ENCODE results near the gene PRXL2A.

PRXL2A gene

GRCh38 chr10:80410122-80410521 is 1.8 kb downstream of the PRXL2A start:
- no peaks in the 10 kb centered on the region for H3K9me3 ChIP-seq (ENCODE audit: control insufficient read depth, low read length)

GRCh38 chr10:80410578-80411145 is 2.3 kb downstream of the PRXL2A start:
- Histone ChIP-seq H3K27me3 (replicated peaks; ENCODE audit: control insufficient read depth, insufficient read depth, low read length, poor library complexity, severe bottlenecking) (no peaks in the 10 kb centered on the region), H3K9me3 (ENCODE audit: control insufficient read depth, low read length) (no peaks in the 10 kb centered on the region), H3K27ac (ENCODE audit: insufficient read depth, low read length, poor library complexity, severe bottlenecking) (no peak overlapping the region), H3K36me3 (ENCODE audit: control insufficient read depth, insufficient read depth, low read length) (no peaks in the 10 kb centered on the region), H3K4me1 (ENCODE audit: control insufficient read depth, insufficient read depth, low read length, poor library complexity, severe bottlenecking) (peaks cover 8% of the 10 kb centered on the region), H3K4me3 (ENCODE audit: insufficient read depth, low read depth, low read length, poor library complexity, severe bottlenecking) (no peak overlapping the region)
- no peak for DNase-seq

More at GRCh38 chr10:80410122-80410521, 1.8 kb downstream of the PRXL2A start:
- H3K36me3 ChIP-seq (ENCODE audit: control insufficient read depth, insufficient read depth, low read length) = no peaks in the 10 kb centered on the region
- no peak for DNase-seq
- peaks cover 8% of the 10 kb centered on the region for H3K4me1 ChIP-seq (ENCODE audit: control insufficient read depth, insufficient read depth, low read length, poor library complexity, severe bottlenecking)
- H3K4me3 ChIP-seq (ENCODE audit: insufficient read depth, low read depth, low read length, poor library complexity, severe bottlenecking) = no peak overlapping the region
- H3K27me3 ChIP-seq (replicated peaks; ENCODE audit: control insufficient read depth, insufficient read depth, low read length, poor library complexity, severe bottlenecking) = no peaks in the 10 kb centered on the region
- H3K27ac ChIP-seq (ENCODE audit: insufficient read depth, low read length, poor library complexity, severe bottlenecking) = no peak overlapping the region

GRCh38 chr10:80411267-80411668 is 2.9 kb downstream of the PRXL2A start:
- Histone ChIP-seq H3K27me3 (replicated peaks; ENCODE audit: control insufficient read depth, insufficient read depth, low read length, poor library complexity, severe bottlenecking) (no peaks in the 10 kb centered on the region), H3K36me3 (ENCODE audit: control insufficient read depth, insufficient read depth, low read length) (no peaks in the 10 kb centered on the region), H3K4me3 (ENCODE audit: insufficient read depth, low read depth, low read length, poor library complexity, severe bottlenecking) (no peak overlapping the region), H3K27ac (ENCODE audit: insufficient read depth, low read length, poor library complexity, severe bottlenecking) (no peak overlapping the region), H3K4me1 (ENCODE audit: control insufficient read depth, insufficient read depth, low read length, poor library complexity, severe bottlenecking) (peaks cover 8% of the 10 kb centered on the region), H3K9me3 (ENCODE audit: control insufficient read depth, low read length) (no peaks in the 10 kb centered on the region)
- no peak for DNase-seq

- H3K27me3 ChIP-seq (replicated peaks; ENCODE audit: control insufficient read depth, insufficient read depth, low read length, poor library complexity, severe bottlenecking) = no peaks in the 10 kb centered on the region
- H3K9me3 ChIP-seq (ENCODE audit: control insufficient read depth, low read length) = no peaks in the 10 kb centered on the region
- no peak overlapping the region for H3K4me3 ChIP-seq (ENCODE audit: insufficient read depth, low read depth, low read length, poor library complexity, severe bottlenecking)
- DNase-seq = no peak
- peaks cover 8% of the 10 kb centered on the region for H3K4me1 ChIP-seq (ENCODE audit: control insufficient read depth, insufficient read depth, low read length, poor library complexity, severe bottlenecking)
- no peak overlapping the region for H3K27ac ChIP-seq (ENCODE audit: insufficient read depth, low read length, poor library complexity, severe bottlenecking)
- no peaks in the 10 kb centered on the region for H3K36me3 ChIP-seq (ENCODE audit: control insufficient read depth, insufficient read depth, low read length)
Observed at GRCh38 chr10:80411681-80412220, 3.4 kb downstream of the PRXL2A start.

GRCh38 chr10:80412486-80412885 is 4.1 kb downstream of the PRXL2A start:
- Histone ChIP-seq H3K9me3 (ENCODE audit: control insufficient read depth, low read length) (no peaks in the 10 kb centered on the region), H3K4me3 (ENCODE audit: insufficient read depth, low read depth, low read length, poor library complexity, severe bottlenecking) (no peak overlapping the region), H3K36me3 (ENCODE audit: control insufficient read depth, insufficient read depth, low read length) (no peaks in the 10 kb centered on the region), H3K27me3 (replicated peaks; ENCODE audit: control insufficient read depth, insufficient read depth, low read length, poor library complexity, severe bottlenecking) (no peaks in the 10 kb centered on the region), H3K27ac (ENCODE audit: insufficient read depth, low read length, poor library complexity, severe bottlenecking) (no peak overlapping the region), H3K4me1 (ENCODE audit: control insufficient read depth, insufficient read depth, low read length, poor library complexity, severe bottlenecking) (peaks cover 8% of the 10 kb centered on the region)
- DNase-seq = no peak

GRCh38 chr10:80413271-80413996 is 5.1 kb downstream of the PRXL2A start:
- DNase-seq = no peak
- H3K4me3 ChIP-seq (ENCODE audit: insufficient read depth, low read depth, low read length, poor library complexity, severe bottlenecking) = no peak overlapping the region
- no peaks in the 10 kb centered on the region for H3K27me3 ChIP-seq (replicated peaks; ENCODE audit: control insufficient read depth, insufficient read depth, low read length, poor library complexity, severe bottlenecking)
- no peak overlapping the region for H3K27ac ChIP-seq (ENCODE audit: insufficient read depth, low read length, poor library complexity, severe bottlenecking)
- no peaks in the 10 kb centered on the region for H3K36me3 ChIP-seq (ENCODE audit: control insufficient read depth, insufficient read depth, low read length)
- no peaks in the 10 kb centered on the region for H3K9me3 ChIP-seq (ENCODE audit: control insufficient read depth, low read length)
- peaks cover 7% of the 10 kb centered on the region for H3K4me1 ChIP-seq (ENCODE audit: control insufficient read depth, insufficient read depth, low read length, poor library complexity, severe bottlenecking)

GRCh38 chr10:80414142-80414895 is 6.0 kb downstream of the PRXL2A start:
- no peaks in the 10 kb centered on the region for H3K9me3 ChIP-seq (ENCODE audit: control insufficient read depth, low read length)
- H3K4me1 ChIP-seq (ENCODE audit: control insufficient read depth, insufficient read depth, low read length, poor library complexity, severe bottlenecking) = no peaks in the 10 kb centered on the region
- no peak overlapping the region for H3K4me3 ChIP-seq (ENCODE audit: insufficient read depth, low read depth, low read length, poor library complexity, severe bottlenecking)
- no peaks in the 10 kb centered on the region for H3K27me3 ChIP-seq (replicated peaks; ENCODE audit: control insufficient read depth, insufficient read depth, low read length, poor library complexity, severe bottlenecking)
- no peak overlapping the region for H3K27ac ChIP-seq (ENCODE audit: insufficient read depth, low read length, poor library complexity, severe bottlenecking)
- no peak for DNase-seq
- H3K36me3 ChIP-seq (ENCODE audit: control insufficient read depth, insufficient read depth, low read length) = no peaks in the 10 kb centered on the region

- no peak overlapping the region for H3K4me3 ChIP-seq (ENCODE audit: insufficient read depth, low read depth, low read length, poor library complexity, severe bottlenecking)
- no peak for DNase-seq
- H3K27me3 ChIP-seq (replicated peaks; ENCODE audit: control insufficient read depth, insufficient read depth, low read length, poor library complexity, severe bottlenecking) = no peaks in the 10 kb centered on the region
- H3K27ac ChIP-seq (ENCODE audit: insufficient read depth, low read length, poor library complexity, severe bottlenecking) = no peak overlapping the region
- H3K9me3 ChIP-seq (ENCODE audit: control insufficient read depth, low read length) = no peaks in the 10 kb centered on the region
- H3K4me1 ChIP-seq (ENCODE audit: control insufficient read depth, insufficient read depth, low read length, poor library complexity, severe bottlenecking) = no peaks in the 10 kb centered on the region
- H3K36me3 ChIP-seq (ENCODE audit: control insufficient read depth, insufficient read depth, low read length) = no peaks in the 10 kb centered on the region
Observed at GRCh38 chr10:80415734-80416478, 7.6 kb downstream of the PRXL2A start.

- Histone ChIP-seq H3K36me3 (ENCODE audit: control insufficient read depth, insufficient read depth, low read length) (no peaks in the 10 kb centered on the region), H3K4me1 (ENCODE audit: control insufficient read depth, insufficient read depth, low read length, poor library complexity, severe bottlenecking) (no peaks in the 10 kb centered on the region), H3K4me3 (ENCODE audit: insufficient read depth, low read depth, low read length, poor library complexity, severe bottlenecking) (no peak overlapping the region), H3K9me3 (ENCODE audit: control insufficient read depth, low read length) (no peaks in the 10 kb centered on the region), H3K27ac (ENCODE audit: insufficient read depth, low read length, poor library complexity, severe bottlenecking) (no peak overlapping the region), H3K27me3 (replicated peaks; ENCODE audit: control insufficient read depth, insufficient read depth, low read length, poor library complexity, severe bottlenecking) (no peaks in the 10 kb centered on the region)
- DNase-seq = no peak
Observed at GRCh38 chr10:80416479-80417098, 8.2 kb downstream of the PRXL2A start.

Measured in effector memory CD4-positive, alpha-beta T cell (primary cell).